HG03439 (cell line): ENCODE results near the gene FASN.

Experiments used
- ATAC-seq: cut with Tn5 transposase; IDR thresholded peaks from one replicate; pipeline ENCODE4 v1.9.1; 2021; ENCODE audit warnings: mild to moderate bottlenecking, moderate library complexity; ENCODE audit not compliant: unreplicated experiment

FASN gene

GRCh38 chr17:82089723-82090548 is 8.1 kb downstream of the FASN start:
- no peak for ATAC-seq

GRCh38 chr17:82088838-82089722 is 9.0 kb downstream of the FASN start:
- ATAC-seq: no peak

- no peak for ATAC-seq
Observed at GRCh38 chr17:82087961-82088837, 9.8 kb downstream of the FASN start.

- ATAC-seq: no peak
Observed at GRCh38 chr17:82086941-82087906, 10.8 kb downstream of the FASN start.

GRCh38 chr17:82085931-82086764 is 11.9 kb downstream of the FASN start:
- no peak for ATAC-seq

- no peak for ATAC-seq
Observed at GRCh38 chr17:82085031-82085861, 12.8 kb downstream of the FASN start.

- ATAC-seq: no peak
Observed at GRCh38 chr17:82084373-82085030, 13.5 kb downstream of the FASN start.

GRCh38 chr17:82083533-82084359 is 14.3 kb downstream of the FASN start:
- no peak for ATAC-seq

- no peak for ATAC-seq
Observed at GRCh38 chr17:82083009-82083408, 15.0 kb downstream of the FASN start.

- no peak for ATAC-seq
Observed at GRCh38 chr17:82082456-82082855, 15.6 kb downstream of the FASN start.

GRCh38 chr17:82081966-82082365 is 16.1 kb downstream of the FASN start:
- no peak for ATAC-seq

- ATAC-seq: no peak
Observed at GRCh38 chr17:82081546-82081945, 16.5 kb downstream of the FASN start.

GRCh38 chr17:82080789-82081464 is 17.1 kb downstream of the FASN start:
- no peak for ATAC-seq

- ATAC-seq: no peak
Observed at GRCh38 chr17:82080048-82080788, 17.8 kb downstream of the FASN start.

GRCh38 chr17:82079001-82079677 is 18.9 kb downstream of the FASN start:
- ATAC-seq: no peak
